ENCODE results near the gene CLEC12A.

Gene CLEC12A

GRCh38 chr12:9935026-9935425 is 36.2 kb upstream of the CLEC12A start:
- no peaks in the 10 kb centered on the region for H4K20me1 ChIP-seq (ENCODE audit: insufficient read depth, low read length)
- no peaks in the 10 kb centered on the region for H3K79me2 ChIP-seq (ENCODE audit: low read length)
- no peak overlapping the region for H3K27ac ChIP-seq (ENCODE audit: low read length)
- H2AFZ ChIP-seq (ENCODE audit: low read depth, low read length) = no peak overlapping the region
- no peak overlapping the region for H3K4me3 ChIP-seq (ENCODE audit: low read length)
- no peak overlapping the region for H3K4me2 ChIP-seq (ENCODE audit: low read length)
- H3K27me3 ChIP-seq (ENCODE audit: low read depth, low read length) = 0 out of 2 replicates have a peak, but pooled peaks cover 3% of the 10 kb centered on the region
- no peak overlapping the region for H3K9ac ChIP-seq (ENCODE audit: low read length)
- no peaks in the 10 kb centered on the region for H3K9me3 ChIP-seq (ENCODE audit: insufficient read depth, low read length)
- 0 out of 2 replicates have a peak, but pooled peaks cover 9% of the 10 kb centered on the region for H3K4me1 ChIP-seq (ENCODE audit: low read length)
- TF ChIP-seq CTCF (IDR thresholded peaks at IDR 0.05; ENCODE audit: low read depth, low read length) (no peak), EZH2phosphoT487 (IDR thresholded peaks at IDR 0.05; ENCODE audit: low read depth) (no peak)
- no peaks in the 10 kb centered on the region for H3K36me3 ChIP-seq (replicated peaks; ENCODE audit: low read depth, low read length)

DNA sequence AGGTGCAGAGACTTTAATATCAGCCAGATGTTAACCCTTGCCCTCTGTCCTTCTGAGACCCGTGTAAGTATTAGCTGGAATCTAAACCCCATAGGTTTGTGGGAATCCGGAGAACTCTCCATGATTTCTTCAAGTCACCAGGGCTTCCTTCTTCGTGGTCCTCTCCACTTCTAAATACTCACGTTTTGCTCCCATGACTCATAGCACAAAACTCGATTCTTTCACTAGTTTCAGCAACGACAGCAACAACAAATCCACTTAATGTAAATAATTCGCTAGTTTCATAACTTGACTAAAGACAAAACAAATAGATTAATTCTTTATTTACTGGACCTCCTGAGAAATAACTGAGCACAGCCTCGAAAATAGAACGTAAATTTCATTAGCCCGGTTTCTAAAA is 34.6 kb upstream of the CLEC12A start:
- H3K27me3 ChIP-seq (ENCODE audit: low read depth, low read length) = peaks cover 8% of the 10 kb centered on the region
- H2AFZ ChIP-seq (ENCODE audit: low read depth, low read length) = no peak overlapping the region
- no peak overlapping the region for H3K27ac ChIP-seq (ENCODE audit: low read length)
- no peak overlapping the region for H3K9ac ChIP-seq (ENCODE audit: low read length)
- TF ChIP-seq CTCF (IDR thresholded peaks at IDR 0.05; ENCODE audit: low read depth, low read length) = no peak
- H3K36me3 ChIP-seq (replicated peaks; ENCODE audit: low read depth, low read length) = no peaks in the 10 kb centered on the region
- H4K20me1 ChIP-seq (ENCODE audit: insufficient read depth, low read length) = no peaks in the 10 kb centered on the region
- H3K79me2 ChIP-seq (ENCODE audit: low read length) = no peaks in the 10 kb centered on the region
- no peak overlapping the region for H3K4me3 ChIP-seq (ENCODE audit: low read length)
- no peaks in the 10 kb centered on the region for H3K9me3 ChIP-seq (ENCODE audit: insufficient read depth, low read length)
- no peak overlapping the region for H3K4me2 ChIP-seq (ENCODE audit: low read length)
- H3K4me1 ChIP-seq (ENCODE audit: low read length) = 0 out of 2 replicates have a peak, but pooled peaks cover 12% of the 10 kb centered on the region

- Histone ChIP-seq H4K20me1 (ENCODE audit: insufficient read depth, low read length) (no peaks in the 10 kb centered on the region), H2AFZ (ENCODE audit: low read depth, low read length) (no peak overlapping the region), H3K9me3 (ENCODE audit: insufficient read depth, low read length) (no peaks in the 10 kb centered on the region), H3K79me2 (ENCODE audit: low read length) (no peaks in the 10 kb centered on the region), H3K4me1 (ENCODE audit: low read length) (peaks cover 22% of the 10 kb centered on the region), H3K27ac (ENCODE audit: low read length) (no peak overlapping the region), H3K4me2 (ENCODE audit: low read length) (no peak overlapping the region; the same call in 1 of the 2 replicates), H3K4me3 (ENCODE audit: low read length) (no peak overlapping the region), H3K36me3 (replicated peaks; ENCODE audit: low read depth, low read length) (no peaks in the 10 kb centered on the region), H3K9ac (ENCODE audit: low read length) (no peak overlapping the region), H3K27me3 (ENCODE audit: low read depth, low read length) (peaks cover 32% of the 10 kb centered on the region)
- TF ChIP-seq EZH2phosphoT487 (IDR thresholded peaks at IDR 0.05; ENCODE audit: low read depth) = no peak
- peak; percentile 89 for TF ChIP-seq CTCF (IDR thresholded peaks at IDR 0.05; ENCODE audit: low read depth, low read length)
Measured at GRCh38 chr12:9940375-9940774, 30.8 kb upstream of the CLEC12A start.

GRCh38 chr12:9941838-9942237 is 29.4 kb upstream of the CLEC12A start:
- no peak for TF ChIP-seq EZH2phosphoT487 (IDR thresholded peaks at IDR 0.05; ENCODE audit: low read depth)
- no peak for TF ChIP-seq CTCF (IDR thresholded peaks at IDR 0.05; ENCODE audit: low read depth, low read length)
- Histone ChIP-seq H3K9ac (ENCODE audit: low read length) (no peak overlapping the region), H2AFZ (ENCODE audit: low read depth, low read length) (no peak overlapping the region), H4K20me1 (ENCODE audit: insufficient read depth, low read length) (no peaks in the 10 kb centered on the region), H3K36me3 (replicated peaks; ENCODE audit: low read depth, low read length) (no peaks in the 10 kb centered on the region), H3K79me2 (ENCODE audit: low read length) (no peaks in the 10 kb centered on the region), H3K27ac (ENCODE audit: low read length) (no peak overlapping the region), H3K27me3 (ENCODE audit: low read depth, low read length) (peaks cover 32% of the 10 kb centered on the region), H3K4me1 (ENCODE audit: low read length) (peaks cover 18% of the 10 kb centered on the region), H3K4me3 (ENCODE audit: low read length) (no peak overlapping the region), H3K9me3 (ENCODE audit: insufficient read depth, low read length) (no peaks in the 10 kb centered on the region), H3K4me2 (ENCODE audit: low read length) (no peak overlapping the region)
